Endothelial cell of umbilical vein (primary cell): ENCODE data around the gene ZDHHC24. TPM values are rescaled to one million over a fixed set of nuclear protein-coding genes. Genes with fewer than 3 reads are reported as not detected.

ENCODE experiments used
- BruUV-seq: library from RNA; stranded (reverse); fragments of 400-500 nt; replicated peaks from 2 replicates; lab custom pipeline; 2021; lab: Mats Ljungman, UMichigan
- CTCF ChIA-PET: fragments of 300-600, 350-600 bp; sonication (Branson Sonifier 250); formaldehyde crosslinking; loops from one replicate; lab custom pipeline; 2021; ENCODE audit warnings: antibody characterized with exemption, inconsistent platforms; lab: Charles Lee
- POLR2A ChIA-PET: fragments of 300-600, 350-600 bp; sonication (Branson Sonifier 250); formaldehyde crosslinking; loops from one replicate; lab custom pipeline; 2021; ENCODE audit warnings: antibody characterized with exemption, inconsistent platforms; lab: Charles Lee
- DNase-seq: peaks from one replicate; pipeline ENCODE4 v3.0.0-alpha.2; 2011; ENCODE audit warnings: low read depth, low spot score
- FAIRE-seq: peaks from 2 replicates; lab custom pipeline; 2011; peaks lifted over from hg19 to GRCh38; lab: Jason Lieb, UNC
- H2AFZ ChIP-seq: 2 replicates; pipeline ENCODE4 v1.6.0; 2012; ENCODE audit warnings: low read depth, low read length, control low read depth, inconsistent platforms
- H3K27ac ChIP-seq: 2 replicates; pipeline ENCODE4 v1.5.1; 2011; ENCODE audit warnings: low read depth, mild to moderate bottlenecking, control low read depth, low read length, moderate library complexity; ENCODE audit not compliant: insufficient read depth
- H3K27me3 ChIP-seq, 2 experiments: 2 replicates each; pipeline versions ENCODE4 v1.6.0 to v1.6.1; 2011; ENCODE audit warnings: low read length in 2 of 2, mixed read lengths in 1 of 2; ENCODE audit not compliant: control insufficient read depth in 2 of 2, insufficient read depth in 2 of 2
- H3K36me3 ChIP-seq, 2 experiments: 2 replicates in 1 of 2; 3 replicates in 1 of 2; pipeline ENCODE4 v1.5.1; 2011; ENCODE audit warnings: low read length in 2 of 2, mild to moderate bottlenecking in 1 of 2, moderate library complexity in 1 of 2; ENCODE audit not compliant: control insufficient read depth in 2 of 2, insufficient read depth in 2 of 2; ENCODE audit errors: extremely low read depth in 1 of 2
- H3K4me1 ChIP-seq: 3 replicates; pipeline ENCODE4 v1.5.1; 2011; ENCODE audit warnings: mild to moderate bottlenecking, low read length; ENCODE audit not compliant: control insufficient read depth, insufficient read depth; ENCODE audit errors: extremely low read depth
- H3K4me2 ChIP-seq: 2 replicates; pipeline ENCODE4 v1.6.1; 2011; ENCODE audit warnings: low read length, control low read depth, mixed read lengths; ENCODE audit not compliant: insufficient read depth
- H3K4me3 ChIP-seq, 3 experiments: fragments of 200-600 bp in 1 of 3; sonication (generic), shearing (Covaris generic) in 1 of 3; replicated peaks in 1 of 3; 2 replicates each; pipeline ENCODE4 v1.5.1; 2011 to 2016; ENCODE audit warnings: control low read depth in 3 of 3, low read length in 3 of 3, mild to moderate bottlenecking in 2 of 3, inconsistent platforms in 1 of 3, low read depth in 1 of 3, moderate library complexity in 1 of 3; ENCODE audit not compliant: insufficient read depth in 1 of 3
- H3K79me2 ChIP-seq: 2 replicates; pipeline ENCODE4 v1.6.0; 2012; ENCODE audit warnings: low read length, inconsistent platforms; ENCODE audit not compliant: control insufficient read depth, insufficient read depth
- H3K9ac ChIP-seq: replicated peaks from 2 replicates; pipeline ENCODE3; 2011; ENCODE audit warnings: low read length, control low read depth; ENCODE audit not compliant: insufficient read depth; ENCODE audit errors: extremely low read depth
- H3K9me1 ChIP-seq: replicated peaks from 3 replicates; pipeline ENCODE4 v1.6.0; 2011; ENCODE audit warnings: mild to moderate bottlenecking, low read length; ENCODE audit not compliant: control insufficient read depth, insufficient read depth; ENCODE audit errors: extremely low read depth
- H3K9me3 ChIP-seq: replicated peaks from 2 replicates; pipeline ENCODE4 v1.5.1; 2012; ENCODE audit warnings: low read length, inconsistent platforms; ENCODE audit not compliant: control insufficient read depth, insufficient read depth
- H4K20me1 ChIP-seq: replicated peaks from 2 replicates; pipeline ENCODE3; 2011; ENCODE audit warnings: mild to moderate bottlenecking, low read length; ENCODE audit not compliant: control insufficient read depth, insufficient read depth; ENCODE audit errors: extremely low read depth
- CTCF ChIP-seq, 2 donors: IDR thresholded peaks; 1 replicate in 1 of 2; 2 replicates in 1 of 2; pipeline ENCODE4 v1.5.1; 2011; ENCODE audit warnings: low read length in 2 of 2, mild to moderate bottlenecking in 2 of 2, moderate library complexity in 2 of 2, control low read depth in 1 of 2, inconsistent platforms in 1 of 2, low read depth in 1 of 2; ENCODE audit not compliant: insufficient read depth in 1 of 2; ENCODE audit errors: extremely low read depth in 1 of 2
- EZH2 ChIP-seq: IDR thresholded peaks from 2 replicates; pipeline ENCODE4 v1.6.1; 2012; ENCODE audit warnings: borderline replicate concordance, low read depth, mild to moderate bottlenecking, moderate library complexity, low read length, inconsistent platforms; ENCODE audit not compliant: severe bottlenecking
- FOS ChIP-seq: IDR thresholded peaks from 2 replicates; pipeline ENCODE4 v1.6.1; 2011; ENCODE audit warnings: mild to moderate bottlenecking, low read length, moderate library complexity, borderline replicate concordance; ENCODE audit not compliant: insufficient read depth
- GATA2 ChIP-seq: IDR thresholded peaks from 2 replicates; pipeline ENCODE4 v1.7.0; 2011; ENCODE audit warnings: low read depth, mild to moderate bottlenecking, moderate library complexity, mixed read lengths, low read length; ENCODE audit not compliant: insufficient read length, insufficient read depth
- MAX ChIP-seq: IDR thresholded peaks from 2 replicates; pipeline ENCODE4 v1.6.1; 2011; ENCODE audit not compliant: insufficient read depth, insufficient read length
- POLR2A ChIP-seq: IDR thresholded peaks from 2 replicates; pipeline ENCODE4 v1.6.1; 2012; ENCODE audit warnings: low read depth, mild to moderate bottlenecking, control low read depth, low read length
- POLR2AphosphoS5 ChIP-seq: IDR thresholded peaks from 2 replicates; pipeline ENCODE4 v1.6.1; 2012; ENCODE audit warnings: low read depth, mild to moderate bottlenecking, control low read depth, low read length, moderate library complexity; ENCODE audit not compliant: insufficient read depth
- dilution Hi-C: fragments of 300-500 bp; cut with MboI; formaldehyde crosslinking; loops from one replicate; pipeline ENCODE4 v1.15.0; 2019; ENCODE audit warnings: low sequenced_read_pairs; ENCODE audit not compliant: extremely low pct_ligation_motif_present
- intact Hi-C: fragments of 100-400 bp; cut with micrococcal nuclease; formaldehyde crosslinking; loops from one replicate; pipeline ENCODE4 v1.10.0; 2022
- polyA plus RNA-seq, 4 experiments: library from polyadenylated mRNA; depleted of rRNA in 3 of 4; stranded (reverse) in 3 of 4; unstranded in 1 of 4; fragments of >200 nt; gene quantifications; 2 replicates each; pipeline versions ENCODE4 v1.2.1 to v1.2.3, GENCODE V29; 2011 to 2012; ENCODE audit warnings: missing spikeins in 1 of 4
- total RNA-seq: library from RNA; stranded (reverse); gene quantifications from 2 replicates; pipeline ENCODE4 v1.2.3, GENCODE V29; 2021

ZDHHC24 gene
- total and polyA plus RNA-seq, 2 donors (not counting 3 experiments of a cell fraction or from before 2014, with no cell fraction given), result 20.1 to 21.1 TPM

GRCh38 chr11:66559142-66559865, 13.5 kb upstream of the ZDHHC24 start:
- POLR2A ChIA-PET, result interaction anchor here (0.7 kb wide), 1 partner anchor 13 kb away, joined by 4 read pairs; the partner anchor contains the start of gene ZDHHC24
- BruUV-seq, result no TSS peak
- no peak for DNase-seq

More at GRCh38 chr11:66559142-66559865, 13.5 kb upstream of the ZDHHC24 start:
- Histone ChIP-seq H3K36me3 (no peaks in the 10 kb centered on the region), H2AFZ (peak overlapping the region; percentile 55), H3K79me2 (no peaks in the 10 kb centered on the region), H3K9me3 (no peaks in the 10 kb centered on the region), H4K20me1 (no peaks in the 10 kb centered on the region), H3K4me1 (no peaks in the 10 kb centered on the region), H3K27ac (no peak overlapping the region), H3K27me3 (peaks cover 5 to 6% of the 10 kb centered on the region in 2 experiments), H3K4me2 (no peak overlapping the region), H3K9ac (no peak overlapping the region), H3K9me1 (no peaks in the 10 kb centered on the region), H3K4me3 (no peak overlapping the region)
- dilution Hi-C loops, result no loop called here
- intact Hi-C loops, result no loop called here
- no peak for TF ChIP-seq CTCF (IDR thresholded peaks at IDR 0.05; ENCODE audit: extremely low read depth in 1 of 2, insufficient read depth in 1 of 2, low read depth in 1 of 2, low read length in 2 of 2)
- TF ChIP-seq MAX, result peak; percentile 42
- TF ChIP-seq EZH2, result no peak
- no peak for TF ChIP-seq POLR2A
- no peak for TF ChIP-seq POLR2AphosphoS5
- TF ChIP-seq GATA2, result no peak
- TF ChIP-seq FOS, result no peak
- FAIRE-seq, result no peak
- CTCF ChIA-PET, result interaction anchor here (1.2 to 1.4 kb wide), 2 partner anchors 9 to 119 kb away, joined by 4 to 7 read pairs; partner anchors contain the start of gene CTSF
